Upper lobe of left lung (tissue), 4 donors: ENCODE measurements around the gene NLRP11.

ENCODE experiments used
- CTCF ChIP-seq, 6 experiments: fragments of 450-650 bp in 4 of 6; fragments of 200-600 bp in 2 of 6; sonication (generic) in 2 of 6; IDR thresholded peaks; one replicate each; pipeline ENCODE4 v1.5.1; 2016 to 2019; ENCODE audit warnings: antibody characterized with exemption in 6 of 6
- POLR2A ChIP-seq, 4 donors: fragments of 450-650 bp; IDR thresholded peaks; one replicate each; pipeline ENCODE4 v1.5.1; 2016 to 2017; ENCODE audit warnings: antibody characterized with exemption in 4 of 4, mild to moderate bottlenecking in 2 of 4

- no peak for TF ChIP-seq CTCF (IDR thresholded peaks at IDR 0.05)
- TF ChIP-seq POLR2A (IDR thresholded peaks at IDR 0.05): no peak
These were observed 19.4 kb downstream of the NLRP11 start for GRCh38 chr19:55812449-55812848.
